ENCODE measurements around the gene CITED1.

The CITED1 gene

DNA sequence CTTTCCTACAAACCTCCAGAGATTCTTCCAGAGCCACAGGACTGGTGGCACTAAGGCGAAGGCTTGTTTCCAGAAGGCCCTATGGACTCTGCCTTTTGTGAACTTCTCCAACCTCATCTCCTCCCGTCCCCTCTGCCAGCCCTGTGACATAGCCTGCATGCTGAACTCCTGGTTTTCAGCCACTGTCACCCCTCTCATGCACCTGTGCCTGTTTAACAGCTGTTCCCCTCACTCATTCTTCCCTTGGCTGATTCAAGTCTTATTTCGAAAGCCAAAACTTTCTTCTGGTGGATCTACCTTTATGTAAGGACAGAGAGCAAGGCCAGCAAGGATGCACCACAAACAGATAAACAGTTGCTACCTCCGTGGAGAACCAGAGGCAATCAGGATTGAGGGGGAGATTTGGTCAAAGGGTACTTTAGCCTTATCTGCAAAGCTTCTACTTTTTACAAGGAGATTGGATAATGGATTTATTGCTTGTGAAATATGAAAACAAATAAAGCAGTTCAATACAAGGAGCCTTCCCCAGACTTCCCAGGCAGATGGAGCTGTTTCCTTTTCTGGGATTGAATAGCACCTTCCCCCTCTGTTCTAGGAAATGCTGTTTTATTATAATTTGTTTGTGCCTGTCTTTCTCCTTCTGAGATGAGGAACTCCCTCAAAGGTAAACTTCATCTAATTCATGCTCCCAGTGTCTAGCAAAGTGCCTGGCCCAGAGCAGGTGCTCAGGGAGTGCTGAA is 5.7 kb downstream of the CITED1 start:
- no peaks in the 10 kb centered on the region for H3K36me3 Mint-ChIP-seq (ENCODE audit: low read depth)
- peaks cover 92% of the 10 kb centered on the region for H3K27me3 Mint-ChIP-seq
- no peak overlapping the region for H3K4me3 Mint-ChIP-seq
- peaks cover 7% of the 10 kb centered on the region for H3K4me1 Mint-ChIP-seq (ENCODE audit: low read depth)
- no peak overlapping the region for H3K27ac Mint-ChIP-seq
- no peak for DNase-seq
- H3K9me3 Mint-ChIP-seq = no peaks in the 10 kb centered on the region

DNA sequence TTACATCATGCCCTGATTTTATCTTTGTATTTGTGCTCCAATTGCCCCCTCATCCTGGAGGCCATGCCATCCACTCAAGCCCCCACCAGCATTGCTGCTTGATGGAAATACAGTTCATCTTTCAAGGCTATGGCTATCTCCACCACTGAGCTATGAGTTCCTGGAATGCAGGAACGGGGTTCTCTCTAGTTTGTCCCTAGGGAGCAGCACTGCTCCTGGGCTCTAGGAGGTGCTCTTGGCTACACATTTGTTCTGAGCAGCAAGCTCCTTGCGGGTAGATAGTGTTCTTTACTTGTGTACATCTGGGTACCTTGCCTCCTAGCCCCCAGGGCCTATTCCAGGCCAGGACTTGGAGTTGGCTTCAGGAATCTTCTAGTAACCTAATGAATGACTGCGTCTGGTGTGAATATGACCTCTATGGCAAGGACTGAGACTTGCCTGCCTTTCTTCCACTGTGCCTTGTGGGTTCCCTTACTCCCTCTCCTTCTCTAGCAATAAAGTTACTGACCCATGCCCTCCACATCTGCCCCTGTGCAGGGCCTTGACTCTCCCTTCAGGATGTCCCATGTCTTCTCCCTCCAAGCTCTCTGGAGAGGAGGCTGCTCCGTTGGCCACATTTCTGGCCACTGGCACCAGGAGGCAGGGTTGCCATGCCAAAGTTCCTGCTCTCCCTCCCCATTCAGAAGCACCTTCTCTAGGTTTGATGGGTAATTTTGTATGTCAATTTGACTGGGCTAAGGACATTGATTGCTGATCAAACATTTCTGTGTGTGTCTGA is 7.6 kb downstream of the CITED1 start:
- H3K36me3 Mint-ChIP-seq (ENCODE audit: low read depth) = no peaks in the 10 kb centered on the region
- peaks cover 77% of the 10 kb centered on the region for H3K27me3 Mint-ChIP-seq
- H3K4me1 Mint-ChIP-seq (ENCODE audit: low read depth) = no peaks in the 10 kb centered on the region
- no peaks in the 10 kb centered on the region for H3K9me3 Mint-ChIP-seq
- H3K4me3 Mint-ChIP-seq = no peak overlapping the region
- DNase-seq = no peak
- H3K27ac Mint-ChIP-seq = no peak overlapping the region

DNA sequence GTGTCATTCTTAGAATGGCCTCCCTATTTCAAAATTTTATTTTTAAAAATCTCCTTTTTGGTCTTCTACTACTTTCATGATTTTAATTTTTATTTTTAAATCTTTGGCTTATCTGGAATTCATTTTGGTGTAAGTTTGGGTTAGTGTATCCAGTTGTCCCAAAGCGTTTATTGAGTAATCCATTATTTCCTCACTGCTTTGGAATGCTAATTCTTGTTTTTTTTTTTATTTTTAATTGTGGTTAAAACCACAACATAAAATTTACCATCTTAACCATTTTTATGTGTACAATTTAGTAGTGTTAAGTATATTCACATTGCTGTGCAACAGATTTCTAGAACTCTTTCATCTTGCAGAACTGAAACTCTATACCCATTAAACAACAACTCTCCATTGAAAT is 8.7 kb downstream of the CITED1 start:
- Mint-ChIP-seq H3K27me3 (peaks cover 77% of the 10 kb centered on the region), H3K4me1 (ENCODE audit: low read depth) (no peaks in the 10 kb centered on the region), H3K27ac (no peak overlapping the region), H3K36me3 (ENCODE audit: low read depth) (no peaks in the 10 kb centered on the region), H3K9me3 (no peaks in the 10 kb centered on the region), H3K4me3 (no peak overlapping the region)
- DNase-seq = no peak

DNA sequence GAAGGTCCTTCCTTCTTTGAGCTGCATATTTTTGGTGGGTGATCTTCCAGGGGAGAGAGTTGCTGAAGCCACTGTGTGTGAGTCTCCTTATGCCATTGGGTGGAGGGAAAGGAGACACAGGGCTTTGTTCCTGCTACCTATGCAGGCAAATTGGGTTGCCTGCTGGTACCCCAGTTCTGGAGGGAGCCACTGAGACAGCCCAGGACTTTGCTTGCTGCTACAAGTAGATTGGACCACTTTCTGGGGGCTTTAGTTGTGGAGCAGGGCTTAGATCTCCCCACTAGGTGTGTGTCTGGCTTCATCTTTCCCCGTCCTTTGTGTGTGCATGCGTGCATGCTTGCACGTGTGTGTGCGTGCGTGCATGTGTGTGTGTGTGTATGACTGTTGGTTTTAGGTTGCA is 10.0 kb downstream of the CITED1 start:
- H3K4me1 Mint-ChIP-seq (ENCODE audit: low read depth) = no peaks in the 10 kb centered on the region
- H3K9me3 Mint-ChIP-seq = no peaks in the 10 kb centered on the region
- H3K27ac Mint-ChIP-seq = no peak overlapping the region
- peaks cover 75% of the 10 kb centered on the region for H3K27me3 Mint-ChIP-seq
- no peak for DNase-seq
- H3K36me3 Mint-ChIP-seq (ENCODE audit: low read depth) = no peaks in the 10 kb centered on the region
- no peak overlapping the region for H3K4me3 Mint-ChIP-seq

DNA sequence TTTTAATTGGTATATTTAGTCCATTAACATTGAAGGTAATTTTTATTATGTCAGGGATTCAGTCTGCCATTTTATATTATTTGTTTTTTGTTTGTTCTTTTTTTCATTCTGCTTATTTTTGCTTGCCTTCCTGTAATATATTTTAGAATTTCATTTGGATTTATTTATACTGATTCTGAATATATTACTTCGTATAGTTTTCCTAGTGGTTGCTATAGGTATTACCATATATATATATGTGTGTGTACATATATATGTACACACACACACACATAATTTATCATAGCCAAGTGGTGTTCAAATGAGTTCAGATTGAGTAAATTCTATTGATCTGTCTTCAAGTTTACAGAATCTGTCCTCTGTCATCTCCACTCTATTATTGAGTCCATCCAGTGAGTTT is 11.2 kb downstream of the CITED1 start:
- peaks cover 73% of the 10 kb centered on the region for H3K27me3 Mint-ChIP-seq
- no peaks in the 10 kb centered on the region for H3K9me3 Mint-ChIP-seq
- no peaks in the 10 kb centered on the region for H3K4me1 Mint-ChIP-seq (ENCODE audit: low read depth)
- H3K36me3 Mint-ChIP-seq (ENCODE audit: low read depth) = no peaks in the 10 kb centered on the region
- DNase-seq = no peak
- no peak overlapping the region for H3K27ac Mint-ChIP-seq
- no peak overlapping the region for H3K4me3 Mint-ChIP-seq

DNA sequence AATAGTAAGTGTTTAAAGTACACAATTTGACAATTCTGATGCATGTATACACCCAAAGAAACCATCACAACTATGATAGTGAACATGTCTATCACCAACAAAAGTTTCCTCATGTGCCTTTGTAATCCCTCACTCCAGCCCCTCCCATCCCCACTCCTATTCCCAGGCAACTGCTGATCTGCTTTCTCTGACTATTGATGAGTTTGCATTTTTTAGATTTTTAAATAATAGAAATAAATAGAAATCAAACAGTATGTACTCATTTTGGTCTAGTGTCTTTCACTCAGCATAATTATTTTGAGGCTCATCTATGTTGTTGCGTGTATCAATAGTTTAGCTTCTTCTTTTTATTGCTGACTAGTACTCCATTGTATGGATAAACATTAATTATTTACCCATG is 23.4 kb downstream of the CITED1 start:
- H3K27ac Mint-ChIP-seq = no peak overlapping the region
- no peaks in the 10 kb centered on the region for H3K36me3 Mint-ChIP-seq (ENCODE audit: low read depth)
- no peak overlapping the region for H3K4me3 Mint-ChIP-seq
- peaks cover 3% of the 10 kb centered on the region for H3K4me1 Mint-ChIP-seq (ENCODE audit: low read depth)
- peaks cover 38% of the 10 kb centered on the region for H3K27me3 Mint-ChIP-seq
- no peaks in the 10 kb centered on the region for H3K9me3 Mint-ChIP-seq
- no peak for DNase-seq

DNA sequence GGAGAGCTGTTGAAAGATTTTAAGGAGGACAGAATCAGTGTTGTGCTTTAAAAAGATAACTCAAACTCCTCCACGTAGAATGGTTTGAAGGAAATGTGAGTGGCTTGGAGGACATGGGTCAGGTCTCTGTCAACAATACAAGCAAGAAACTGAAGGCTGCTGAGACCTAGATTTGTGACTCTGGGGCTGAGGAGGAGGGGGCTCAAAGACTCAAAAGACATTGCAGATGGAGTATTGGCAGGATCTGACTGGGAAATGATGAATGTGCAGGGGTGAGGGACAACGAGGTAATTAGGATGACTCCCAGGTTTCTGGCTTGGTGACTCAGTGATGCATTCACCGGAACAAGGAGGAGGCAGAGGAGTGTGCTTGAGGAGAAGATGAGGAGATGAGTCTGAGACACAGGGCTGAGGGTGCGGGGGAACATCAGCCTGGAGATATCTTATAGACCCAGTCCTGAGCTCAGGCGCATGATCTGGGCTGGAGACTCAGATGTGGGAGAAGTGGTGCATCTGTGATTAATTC is 25.3 kb downstream of the CITED1 start:
- Mint-ChIP-seq H3K4me3 (no peak overlapping the region), H3K27ac (no peak overlapping the region)
- DNase-seq = no peak

DNA sequence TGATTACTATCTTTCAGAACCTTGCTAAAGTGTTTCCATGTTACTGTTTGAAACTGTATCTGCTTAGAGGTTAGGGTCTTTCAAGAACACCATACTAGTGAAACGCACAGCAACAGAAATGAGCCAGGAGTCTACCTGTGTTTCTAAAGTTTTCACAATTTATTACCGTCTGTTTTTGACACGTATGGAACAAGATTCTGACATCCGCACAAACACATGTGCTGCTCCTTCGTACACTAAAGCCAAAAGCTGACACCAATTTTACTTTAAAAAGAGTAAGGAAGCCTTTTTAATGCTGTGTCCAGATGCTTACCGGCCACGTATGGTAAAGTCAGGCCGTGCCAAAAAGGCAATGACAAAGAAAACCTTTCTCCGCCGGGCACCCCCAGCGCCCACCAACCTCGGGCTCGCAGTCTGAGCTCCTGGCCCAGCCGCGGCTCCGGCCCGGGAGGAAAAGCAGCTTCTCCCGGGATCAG is 29.2 kb downstream of the CITED1 start:
- peaks cover 21% of the 10 kb centered on the region for H3K27me3 Mint-ChIP-seq
- DNase-seq = no peak
- H3K27ac Mint-ChIP-seq = peak overlapping the region; percentile 97
- H3K9me3 Mint-ChIP-seq = no peaks in the 10 kb centered on the region
- H3K36me3 Mint-ChIP-seq (ENCODE audit: low read depth) = peaks cover 56% of the 10 kb centered on the region
- H3K4me3 Mint-ChIP-seq = peak overlapping the region; percentile 94
- H3K4me1 Mint-ChIP-seq (ENCODE audit: low read depth) = peaks cover 47% of the 10 kb centered on the region

More for the DNA sequence above, 25.3 kb downstream of the CITED1 start:
- Mint-ChIP-seq H3K9me3 (no peaks in the 10 kb centered on the region), H3K4me1 (ENCODE audit: low read depth) (peaks cover 9% of the 10 kb centered on the region), H3K36me3 (ENCODE audit: low read depth) (peaks cover 18% of the 10 kb centered on the region), H3K27me3 (peaks cover 24% of the 10 kb centered on the region)

DNA sequence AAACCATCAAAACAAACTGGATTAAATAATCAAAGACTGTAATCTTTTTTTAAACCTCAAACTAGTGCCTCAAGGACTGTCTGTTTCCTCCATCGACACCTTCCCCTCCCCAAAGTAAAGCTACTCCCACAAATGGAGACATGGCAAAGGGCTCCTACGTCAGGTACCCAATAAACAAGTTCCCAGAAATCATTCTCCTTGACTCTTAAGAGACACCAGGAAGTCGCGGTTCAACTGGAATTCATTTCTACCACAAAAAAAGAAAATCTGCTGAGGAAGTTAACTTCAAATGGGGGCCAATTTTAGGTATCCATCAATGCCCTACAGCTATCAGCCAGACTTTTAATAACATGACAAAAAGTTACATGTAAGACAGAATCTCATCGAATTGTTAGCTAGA is 31.2 kb downstream of the CITED1 start:
- Mint-ChIP-seq H3K4me1 (ENCODE audit: low read depth) (peaks cover 64% of the 10 kb centered on the region), H3K27ac (peak overlapping the region; percentile 97), H3K9me3 (no peaks in the 10 kb centered on the region), H3K4me3 (peak overlapping the region; percentile 94), H3K36me3 (ENCODE audit: low read depth) (peaks cover 75% of the 10 kb centered on the region), H3K27me3 (peaks cover 12% of the 10 kb centered on the region)
- DNase-seq = no peak

DNA sequence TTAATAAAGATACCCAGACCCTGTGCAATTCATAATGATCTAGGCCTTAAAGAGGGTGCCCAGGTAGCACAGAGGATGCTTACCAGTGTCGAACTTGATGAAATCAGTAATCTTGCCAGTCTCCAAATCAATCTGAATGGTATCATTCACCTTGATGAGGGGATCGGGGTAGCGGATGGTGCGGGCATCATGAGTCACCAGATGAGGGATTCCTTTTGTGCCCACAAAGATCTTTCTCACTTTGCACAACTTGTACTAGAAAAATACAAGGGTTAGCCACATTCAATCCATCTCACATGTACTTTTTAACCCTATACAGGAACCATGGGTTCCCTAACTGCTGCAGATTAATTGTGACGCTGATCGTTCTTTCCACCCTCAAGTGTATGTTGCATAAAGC is 32.0 kb downstream of the CITED1 start:
- DNase-seq = no peak
- H3K27me3 Mint-ChIP-seq = peaks cover 4% of the 10 kb centered on the region
- H3K4me1 Mint-ChIP-seq (ENCODE audit: low read depth) = peaks cover 70% of the 10 kb centered on the region
- H3K27ac Mint-ChIP-seq = peak overlapping the region; percentile 97
- H3K4me3 Mint-ChIP-seq = peak overlapping the region; percentile 94
- H3K36me3 Mint-ChIP-seq (ENCODE audit: low read depth) = peaks cover 83% of the 10 kb centered on the region
- no peaks in the 10 kb centered on the region for H3K9me3 Mint-ChIP-seq

DNA sequence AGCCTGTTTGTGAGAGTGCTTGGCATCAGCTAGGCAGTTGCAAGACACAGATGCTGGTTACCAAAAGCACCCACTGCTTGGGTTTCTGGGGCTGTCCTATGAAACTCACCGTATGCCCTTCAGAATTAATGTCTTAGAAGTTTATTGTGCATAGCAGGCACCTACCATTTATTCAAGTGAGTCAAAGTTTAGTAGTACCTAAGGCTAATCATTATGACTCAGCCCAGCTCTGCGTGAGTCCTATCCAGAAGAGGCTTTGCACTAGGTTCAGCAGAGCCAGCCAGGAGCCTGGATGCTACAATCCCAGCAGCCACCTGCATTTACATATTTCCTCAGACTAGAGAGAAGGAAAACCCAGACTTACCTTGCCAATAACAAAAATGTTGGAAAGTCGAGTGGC is 32.8 kb downstream of the CITED1 start:
- DNase-seq = no peak
- Mint-ChIP-seq H3K4me1 (ENCODE audit: low read depth) (peaks cover 74% of the 10 kb centered on the region), H3K36me3 (ENCODE audit: low read depth) (peaks cover 92% of the 10 kb centered on the region), H3K9me3 (no peaks in the 10 kb centered on the region), H3K27me3 (peaks cover under 1% of the 10 kb centered on the region), H3K4me3 (peak overlapping the region; percentile 94), H3K27ac (peak overlapping the region; percentile 97)

DNA sequence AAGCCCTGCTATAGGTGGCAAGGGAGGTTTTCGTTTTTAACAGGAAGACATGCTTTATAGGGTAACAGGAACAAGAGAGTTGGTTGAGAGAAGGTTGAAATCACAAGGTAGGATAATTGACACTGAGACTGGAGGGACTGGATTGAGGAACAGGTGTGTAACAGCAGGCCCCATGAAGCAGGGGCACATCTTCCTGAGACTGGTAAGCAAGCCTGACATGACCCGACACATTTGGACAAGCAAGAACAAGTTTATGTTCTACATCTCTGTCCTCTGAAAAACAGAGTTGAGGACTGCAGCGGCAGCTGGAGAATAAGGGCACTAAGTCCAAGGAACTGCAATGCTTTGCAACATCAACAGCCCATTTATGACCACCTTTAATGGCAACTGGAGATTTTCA is 33.9 kb downstream of the CITED1 start:
- no peaks in the 10 kb centered on the region for H3K9me3 Mint-ChIP-seq
- H3K4me3 Mint-ChIP-seq = peak overlapping the region; percentile 94
- H3K27me3 Mint-ChIP-seq = no peaks in the 10 kb centered on the region
- DNase-seq = no peak
- peaks cover 97% of the 10 kb centered on the region for H3K36me3 Mint-ChIP-seq (ENCODE audit: low read depth)
- H3K27ac Mint-ChIP-seq = peak overlapping the region; percentile 97
- peaks cover 71% of the 10 kb centered on the region for H3K4me1 Mint-ChIP-seq (ENCODE audit: low read depth)

DNA sequence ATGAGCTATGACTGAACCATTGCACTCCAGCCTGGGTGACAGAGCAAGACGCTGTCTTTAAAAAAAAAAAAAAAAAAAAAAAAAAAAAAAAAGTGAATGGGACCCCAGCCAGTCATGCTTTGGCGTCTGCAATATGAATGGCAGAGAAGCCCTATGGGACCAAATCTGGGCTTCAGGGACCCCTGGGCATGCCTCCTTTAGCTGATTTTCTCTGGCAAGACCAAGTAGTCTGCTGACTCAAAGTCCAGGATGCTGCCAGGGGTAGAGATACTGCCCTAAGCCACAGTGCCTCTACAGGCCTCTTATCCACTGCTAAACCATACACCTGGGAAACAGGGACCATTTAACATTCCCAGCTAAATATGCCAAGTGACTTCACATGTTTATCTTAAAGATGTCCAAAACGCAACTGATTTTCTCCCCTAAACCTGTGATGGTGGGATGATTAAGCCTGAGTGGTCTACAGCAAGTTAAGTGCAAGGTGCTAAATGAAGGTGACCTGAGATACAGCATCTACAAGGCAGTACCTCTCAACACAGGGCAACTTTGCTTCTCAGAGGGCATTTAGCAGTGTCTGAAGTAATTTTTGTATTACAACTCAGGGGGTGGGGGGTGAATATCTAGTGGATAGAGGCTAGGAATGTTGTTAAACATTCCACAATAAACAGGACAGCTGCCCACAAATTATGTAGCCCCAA is 34.5 kb downstream of the CITED1 start:
- Mint-ChIP-seq H3K4me1 (ENCODE audit: low read depth) (peaks cover 71% of the 10 kb centered on the region), H3K36me3 (ENCODE audit: low read depth) (peaks cover 95% of the 10 kb centered on the region), H3K9me3 (no peaks in the 10 kb centered on the region), H3K4me3 (peak overlapping the region; percentile 94), H3K27ac (peak overlapping the region; percentile 97), H3K27me3 (no peaks in the 10 kb centered on the region)
- no peak for DNase-seq

DNA sequence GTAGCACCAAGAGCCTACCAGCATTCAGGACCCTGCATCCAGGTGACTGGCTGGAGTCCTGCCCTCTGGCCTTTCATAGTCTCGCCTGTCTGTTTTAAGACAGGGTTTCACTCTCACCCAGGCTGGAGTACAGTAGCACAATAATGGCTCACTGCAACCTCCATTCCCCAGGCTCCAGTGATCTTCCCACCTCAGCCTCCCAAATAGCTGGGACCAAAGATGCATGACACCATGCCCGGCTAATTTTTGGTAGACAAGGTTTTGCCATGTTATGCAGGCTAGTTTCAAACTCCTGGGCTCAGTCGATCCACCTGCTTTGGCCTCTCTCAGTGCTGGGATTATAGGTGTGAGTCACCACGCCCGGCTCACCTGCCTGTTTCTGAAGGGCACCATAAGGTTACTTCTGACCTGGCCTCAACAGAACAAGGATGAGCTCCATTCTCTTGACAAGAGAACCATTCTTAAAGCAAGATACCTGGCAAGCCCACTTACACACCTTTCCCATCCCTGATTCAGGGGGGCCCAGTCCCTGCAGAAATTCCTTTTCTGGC is 35.3 kb downstream of the CITED1 start:
- peaks cover 67% of the 10 kb centered on the region for H3K4me1 Mint-ChIP-seq (ENCODE audit: low read depth)
- H3K36me3 Mint-ChIP-seq (ENCODE audit: low read depth) = peaks cover 89% of the 10 kb centered on the region
- H3K27me3 Mint-ChIP-seq = no peaks in the 10 kb centered on the region
- H3K9me3 Mint-ChIP-seq = no peaks in the 10 kb centered on the region
- H3K4me3 Mint-ChIP-seq = no peak overlapping the region
- H3K27ac Mint-ChIP-seq = peak overlapping the region; percentile 92
- no peak for DNase-seq

All from activated T-cell treated with anti-CD3 and anti-CD28 coated beads, Interleukin-2, amount 50 U/mL, for 24 hours (primary cell).